A549 (cell line): ENCODE results near the gene NDC1. TPM values are rescaled to one million over a fixed set of nuclear protein-coding genes. Genes with fewer than 3 reads are reported as not detected.

Experiments used
- ATAC-seq, 2 experiments: fragments of 200-7000 bp in 1 of 2; fragments of >200 bp in 1 of 2; cut with Nextera tagmentation in 1 of 2; cut with Tn5 transposase in 1 of 2; 3 replicates each; pipeline versions ENCODE4 v1.8.0 to v1.9.1; 2018 to 2020; ENCODE audit warnings: mild to moderate bottlenecking in 1 of 2, moderate library complexity in 1 of 2
- CTCF ChIA-PET: fragments of 300-600 bp; sonication (Branson Sonifier 250); formaldehyde crosslinking; extraction: SDS; loops from one replicate; lab custom pipeline; 2021; ENCODE audit warnings: antibody characterized with exemption, inconsistent platforms; lab: Yijun Ruan, JAX
- POLR2A ChIA-PET: fragments of 350-600 bp; formaldehyde crosslinking; extraction: SDS; loops from one replicate; lab custom pipeline; 2021; ENCODE audit warnings: antibody characterized with exemption, inconsistent platforms; lab: Yijun Ruan, JAX
- DNase-seq, 2 experiments: peaks; one replicate each; pipeline versions ENCODE4 v3.0.0 to v3.0.0-alpha.2; 2011 to 2016; ENCODE audit warnings: low read depth in 1 of 2, low spot score in 1 of 2
- FAIRE-seq: peaks from 2 replicates; lab custom pipeline; 2011; peaks lifted over from hg19 to GRCh38; lab: Jason Lieb, UNC
- H3K27ac ChIP-seq, 2 experiments: fragments of >200 bp; sonication (Bioruptor Twin); formaldehyde crosslinking; 3 replicates each; pipeline ENCODE4 v1.5.1; 2016 to 2017
- H3K4me1 ChIP-seq: fragments of >200 bp; sonication (Bioruptor Twin); formaldehyde crosslinking; 3 replicates; pipeline ENCODE4 v1.6.1; 2016
- H3K4me2 ChIP-seq: fragments of >200 bp; sonication (Bioruptor Twin); formaldehyde crosslinking; 3 replicates; pipeline ENCODE4 v1.6.1; 2016
- H3K4me3 ChIP-seq: fragments of >200 bp; sonication (Bioruptor Twin); formaldehyde crosslinking; 3 replicates; pipeline ENCODE4 v1.5.1; 2016
- H3K9me3 ChIP-seq: fragments of >200 bp; sonication (Bioruptor Twin); formaldehyde crosslinking; 3 replicates; pipeline ENCODE4 v1.6.1; 2016
- CHD2 ChIP-seq: fragments of 150-350 bp; IDR thresholded peaks from 2 replicates; pipeline ENCODE4 v1.6.1; 2014; ENCODE audit warnings: low read length; ENCODE audit not compliant: partially characterized antibody
- E2F6 ChIP-seq: IDR thresholded peaks from 2 replicates; pipeline ENCODE4 v1.6.1; 2012; ENCODE audit warnings: low read depth, borderline replicate concordance
- ESRRA ChIP-seq: fragments of 150-350 bp; IDR thresholded peaks from 2 replicates; pipeline ENCODE4 v1.6.1; 2014; ENCODE audit warnings: mild to moderate bottlenecking, low read length, borderline replicate concordance
- FOSB ChIP-seq: fragments of 250-450 bp; sonication (Bioruptor Pico); IDR thresholded peaks from 2 replicates; pipeline ENCODE4 v1.5.0; 2020; ENCODE audit warnings: mild to moderate bottlenecking, moderate library complexity
- GATA3 ChIP-seq: IDR thresholded peaks from 2 replicates; pipeline ENCODE4 v1.6.1; 2012; ENCODE audit warnings: borderline replicate concordance
- HEYL ChIP-seq: fragments of 250-450 bp; sonication (Bioruptor Pico); IDR thresholded peaks from 2 replicates; pipeline ENCODE4 v1.8.0; 2021; ENCODE audit warnings: mild to moderate bottlenecking, moderate library complexity
- HMGXB4 ChIP-seq: fragments of 250-450 bp; sonication (Bioruptor Pico); IDR thresholded peaks from 2 replicates; pipeline ENCODE4 v1.5.0; 2021; ENCODE audit warnings: mild to moderate bottlenecking, moderate library complexity, borderline replicate concordance
- KDM1A ChIP-seq: fragments of 200-600 bp; sonication (generic); IDR thresholded peaks from 2 replicates; pipeline ENCODE4 v1.6.1; 2016; ENCODE audit warnings: low read depth, mild to moderate bottlenecking
- KDM5A ChIP-seq: fragments of 200-600 bp; sonication (generic); IDR thresholded peaks from 2 replicates; pipeline ENCODE4 v1.6.1; 2016; ENCODE audit warnings: antibody characterized with exemption, mild to moderate bottlenecking
- MAZ ChIP-seq: fragments of 150-350 bp; IDR thresholded peaks from 2 replicates; pipeline ENCODE4 v1.6.1; 2014; ENCODE audit warnings: antibody characterized with exemption, low read depth, low read length, borderline replicate concordance
- MYC ChIP-seq: IDR thresholded peaks from 2 replicates; pipeline ENCODE4 v1.6.1; 2012; ENCODE audit warnings: mild to moderate bottlenecking, inconsistent platforms, low read length, improper control_type of control experiment, borderline replicate concordance
- PBX3 ChIP-seq: IDR thresholded peaks from 2 replicates; pipeline ENCODE4 v1.6.1; 2012
- PHF8 ChIP-seq: fragments of 200-600 bp; sonication (generic); IDR thresholded peaks from 2 replicates; pipeline ENCODE4 v1.6.1; 2016; ENCODE audit warnings: low read depth, mild to moderate bottlenecking, antibody characterized with exemption, moderate library complexity, borderline replicate concordance
- POLR2AphosphoS2 ChIP-seq: conservative IDR thresholded peaks from 2 replicates; pipeline ENCODE4 v1.6.1; 2012; ENCODE audit warnings: low read length, improper control_type of control experiment, inconsistent platforms
- RAD21 ChIP-seq, 2 experiments: fragments of >200 bp in 1 of 2; sonication (Bioruptor Twin) in 1 of 2; formaldehyde crosslinking in 1 of 2; IDR thresholded peaks in 1 of 2; conservative IDR thresholded peaks in 1 of 2; 2 replicates in 1 of 2; 3 replicates in 1 of 2; pipeline ENCODE4 v1.6.1; 2012 to 2018; ENCODE audit warnings: inconsistent platforms in 1 of 2
- RARB ChIP-seq: fragments of 250-450 bp; sonication (Bioruptor Pico); IDR thresholded peaks from 2 replicates; pipeline ENCODE4 v1.8.0; 2021; ENCODE audit warnings: mild to moderate bottlenecking, moderate library complexity
- RCOR1 ChIP-seq: fragments of 150-350 bp; IDR thresholded peaks from 2 replicates; pipeline ENCODE4 v1.6.1; 2014; ENCODE audit warnings: antibody characterized with exemption, low read length, low read depth
- RFX5 ChIP-seq: fragments of 450-650 bp; IDR thresholded peaks from 2 replicates; pipeline ENCODE4 v1.7.1; 2014; ENCODE audit warnings: antibody characterized with exemption, mild to moderate bottlenecking, moderate library complexity
- SMC3 ChIP-seq: fragments of >200 bp; sonication (Bioruptor Twin); formaldehyde crosslinking; IDR thresholded peaks from 3 replicates; pipeline ENCODE4 v1.6.1; 2018; ENCODE audit warnings: inconsistent platforms
- TP53 ChIP-seq: fragments of 250-450 bp; sonication (Bioruptor Pico); IDR thresholded peaks from 2 replicates; pipeline ENCODE4 v1.5.0; 2021; ENCODE audit warnings: mild to moderate bottlenecking, moderate library complexity
- ZNF302 ChIP-seq: fragments of 250-450 bp; sonication (Bioruptor Pico); IDR thresholded peaks from 2 replicates; pipeline ENCODE4 v1.9.0; 2021; ENCODE audit warnings: inconsistent platforms, mild to moderate bottlenecking, moderate library complexity
- ZSCAN20 ChIP-seq: fragments of 250-450 bp; sonication (Bioruptor Pico); IDR thresholded peaks from 2 replicates; pipeline ENCODE4 v1.8.0; 2022; ENCODE audit warnings: mild to moderate bottlenecking, moderate library complexity
- WGBS: methylation state at CpG from one replicate; pipeline ENCODE4 v1.1.6; 2017; ENCODE audit errors: missing lambda C conversion rate; 5-methylcytosine and 5-hydroxymethylcytosine counted together
- polyA plus RNA-seq, 4 experiments: library from polyadenylated mRNA; depleted of rRNA in 3 of 4; stranded (reverse); fragments of >200 nt; fragmentation: RNase III in 1 of 4; extraction: RNeasy Plus Mini Kit Qiagen cat#74134 plus additional on column Dnase treatment in 1 of 4; gene quantifications; 2 replicates in 3 of 4; 3 replicates in 1 of 4; pipeline ENCODE4 v1.2.3, GENCODE V29; 2011 to 2017

NDC1 gene
- polyA plus RNA-seq, 2 of the 4 experiments (the other 2 are of a cell fraction), result 26.4 to 49.5 TPM

- no peak overlapping the region for H3K27ac ChIP-seq
- no peak overlapping the region for H3K4me3 ChIP-seq
- DNase-seq (no peak), FAIRE-seq (no peak), ATAC-seq (no peak)
- ChIA-PET POLR2A (no interaction called here), CTCF (interaction anchor here (1.1 kb wide), 1 partner anchor 13 kb away, joined by 3 read pairs; no protein-coding TSS in a partner anchor)
- H3K4me1 ChIP-seq, result no peaks in the 10 kb centered on the region
- WGBS, result 68% methylated on average over 3 of the region's 3 CpGs
- H3K4me2 ChIP-seq, result no peak overlapping the region
- no peak for TF ChIP-seq RAD21 (conservative IDR thresholded peaks at IDR 0.05 in 1 of 2, IDR thresholded peaks at IDR 0.05 in 1 of 2)
- no peak for TF ChIP-seq POLR2AphosphoS2
- TF ChIP-seq ESRRA, result no peak
- no peak for TF ChIP-seq MYC
- TF ChIP-seq RARB (CRISPR knock-in tag), result no peak
- TF ChIP-seq E2F6, result no peak
- no peak for TF ChIP-seq KDM5A
- no peaks in the 10 kb centered on the region for H3K9me3 ChIP-seq
These were observed 71.2 kb downstream of the NDC1 start for GRCh38 chr1:53766831-53767405.

- Histone ChIP-seq H3K27ac (no peak overlapping the region), H3K9me3 (no peaks in the 10 kb centered on the region), H3K4me3 (no peak overlapping the region), H3K4me1 (no peaks in the 10 kb centered on the region), H3K4me2 (no peak overlapping the region)
- ChIA-PET POLR2A (no interaction called here), CTCF (no interaction called here)
- DNase-seq (no peak), FAIRE-seq (no peak), ATAC-seq (no peak)
- 81% methylated on average over 3 of the region's 3 CpGs for WGBS
- TF ChIP-seq TP53 (CRISPR knock-in tag) (no peak), PBX3 (no peak), RFX5 (no peak), ZSCAN20 (CRISPR knock-in tag) (no peak), PHF8 (no peak)
These were observed 71.8 kb downstream of the NDC1 start for GRCh38 chr1:53766194-53766742.

- Histone ChIP-seq H3K4me1 (no peaks in the 10 kb centered on the region), H3K4me3 (no peak overlapping the region), H3K9me3 (no peaks in the 10 kb centered on the region), H3K27ac (no peak overlapping the region), H3K4me2 (no peak overlapping the region)
- WGBS, result 100% methylated on average over 1 of the region's 1 CpG
- ATAC-seq (no peak), DNase-seq (no peak), FAIRE-seq (no peak)
- ChIA-PET CTCF (no interaction called here), POLR2A (no interaction called here)
- TF ChIP-seq HMGXB4, result no peak
- TF ChIP-seq KDM1A, result no peak
- no peak for TF ChIP-seq FOSB (CRISPR knock-in tag)
- TF ChIP-seq MAZ, result no peak
- TF ChIP-seq ZNF302, result no peak
- no peak for TF ChIP-seq GATA3
- TF ChIP-seq HEYL (CRISPR knock-in tag), result no peak
- TF ChIP-seq CHD2, result no peak
- no peak for TF ChIP-seq RCOR1
- no peak for TF ChIP-seq SMC3
These were observed 72.4 kb downstream of the NDC1 start for GRCh38 chr1:53765657-53766056.
